GM18951 (cell line): ENCODE data around the gene CPNE4.

ENCODE experiments used
- POLR2A ChIP-seq: IDR thresholded peaks from 4 replicates; pipeline ENCODE4 v1.6.1; 2011; ENCODE audit warnings: mild to moderate bottlenecking; ENCODE audit not compliant: insufficient read length, insufficient read depth; ENCODE audit errors: extremely low read depth
- in situ Hi-C: fragments of 300-500 bp; cut with MboI; formaldehyde crosslinking; loops from one replicate; pipeline ENCODE4 v1.12.0; 2022; ENCODE audit warnings: low sequenced_read_pairs, mixed read lengths, inconsistent platforms; ENCODE audit not compliant: unreplicated experiment

Gene CPNE4

GRCh38 chr3:131811481-131811880 is 223.3 kb downstream of the CPNE4 start:
- in situ Hi-C loops = no loop called here
- no peak for TF ChIP-seq POLR2A

- no peak for TF ChIP-seq POLR2A
- in situ Hi-C loops = no loop called here
These were observed 227.0 kb downstream of the CPNE4 start for GRCh38 chr3:131807822-131808221.

- no peak for TF ChIP-seq POLR2A
- in situ Hi-C loops = no loop called here
These were observed 228.1 kb downstream of the CPNE4 start for GRCh38 chr3:131806736-131807135.

DNA sequence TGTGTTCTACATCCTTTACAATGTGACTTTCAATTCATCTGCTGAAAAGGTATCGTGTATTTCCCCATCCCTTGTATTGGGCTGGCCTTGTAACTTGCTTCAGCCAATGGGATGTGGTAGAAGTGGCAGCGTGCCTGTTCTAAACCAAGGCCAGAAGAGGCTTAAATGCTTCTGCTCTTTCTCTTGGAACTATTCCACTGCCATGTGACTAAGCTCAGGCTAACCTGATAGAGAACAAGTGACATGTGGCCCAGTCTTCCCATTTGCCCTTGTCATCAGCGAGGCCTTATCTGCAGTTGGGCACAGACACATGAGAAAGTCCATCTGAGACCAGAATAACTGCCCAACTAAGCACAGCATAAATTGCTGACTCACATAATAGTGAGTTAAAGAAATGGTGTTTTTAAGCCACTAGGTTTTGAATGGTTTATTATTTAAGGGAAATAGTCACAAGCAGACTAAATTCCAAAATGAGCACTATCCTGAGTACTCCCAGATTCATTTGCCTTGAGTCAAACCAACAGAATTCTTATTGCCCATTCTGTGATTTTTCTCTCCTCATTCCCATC is 230.2 kb downstream of the CPNE4 start:
- TF ChIP-seq POLR2A = no peak
- in situ Hi-C loops = no loop called here

- no peak for TF ChIP-seq POLR2A
- in situ Hi-C loops = no loop called here
These were observed 231.7 kb downstream of the CPNE4 start for GRCh38 chr3:131803113-131803512.

DNA sequence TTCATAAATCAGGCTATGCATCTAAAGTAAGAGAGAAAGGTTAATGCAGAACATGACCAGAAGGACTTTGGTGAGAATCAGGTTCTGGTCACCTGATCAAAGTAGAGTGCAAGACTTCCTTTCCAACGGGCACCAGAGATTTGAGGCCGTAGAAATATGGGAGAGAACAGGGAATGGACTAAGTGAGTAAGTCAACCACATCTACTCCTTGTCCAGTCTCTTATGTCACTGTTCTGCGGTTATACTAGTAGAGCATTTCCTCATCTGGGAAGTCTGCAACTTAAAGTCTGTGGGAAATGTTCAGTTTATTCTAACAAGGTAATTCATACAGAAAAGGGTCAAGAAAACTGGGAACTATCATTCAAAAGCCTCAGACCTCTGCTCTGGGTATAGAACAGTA is 232.8 kb downstream of the CPNE4 start:
- in situ Hi-C loops = no loop called here
- TF ChIP-seq POLR2A = no peak

DNA sequence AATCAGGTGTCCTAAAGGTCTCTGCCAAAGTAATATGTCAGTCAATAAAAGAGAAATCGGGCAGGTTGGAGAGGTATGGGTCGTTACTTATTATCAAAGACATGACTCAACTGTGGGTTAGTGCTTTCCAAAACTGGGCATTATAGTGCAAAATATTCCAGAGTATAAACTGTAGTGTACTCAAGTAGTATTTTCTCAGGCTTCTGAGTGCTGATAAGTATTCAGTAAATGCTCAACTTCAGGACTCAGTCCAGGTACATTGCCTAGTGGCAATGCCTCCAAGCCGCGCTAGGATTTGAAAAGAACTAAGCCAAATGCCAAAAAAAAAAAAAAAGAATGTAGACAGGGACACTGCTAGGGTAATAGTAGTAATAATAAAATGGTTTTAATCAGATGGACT is 233.2 kb downstream of the CPNE4 start:
- in situ Hi-C loops = no loop called here

DNA sequence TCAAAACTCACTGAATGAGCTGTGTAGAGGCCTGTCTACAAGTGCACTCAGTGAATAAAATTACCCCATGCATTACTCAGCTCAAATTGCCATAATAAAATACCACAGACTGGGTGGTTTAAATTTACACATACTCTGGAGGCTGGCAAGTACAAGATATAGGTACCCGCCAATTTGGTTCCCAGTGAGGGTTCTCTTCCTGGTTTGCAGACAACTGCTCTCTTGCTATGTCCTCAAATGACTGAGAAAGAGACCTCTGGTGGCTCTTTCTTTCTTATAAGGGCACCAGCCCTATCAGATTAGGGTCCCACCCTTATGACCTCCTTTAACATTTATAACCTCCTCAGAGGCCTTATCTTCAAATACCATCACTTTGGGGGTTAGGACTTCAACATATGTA is 237.0 kb downstream of the CPNE4 start:
- in situ Hi-C loops = no loop called here
- no peak for TF ChIP-seq POLR2A

More for the DNA sequence above, 233.2 kb downstream of the CPNE4 start:
- TF ChIP-seq POLR2A = no peak

GRCh38 chr3:131796558-131797198 is 238.1 kb downstream of the CPNE4 start:
- TF ChIP-seq POLR2A = no peak

GRCh38 chr3:131796111-131796510 is 238.7 kb downstream of the CPNE4 start:
- TF ChIP-seq POLR2A = no peak
- in situ Hi-C loops = no loop called here

More at GRCh38 chr3:131796558-131797198, 238.1 kb downstream of the CPNE4 start:
- in situ Hi-C loops = no loop called here

GRCh38 chr3:131795390-131796090 is 239.3 kb downstream of the CPNE4 start:
- in situ Hi-C loops = no loop called here
- TF ChIP-seq POLR2A = no peak

- in situ Hi-C loops = no loop called here
These were observed 239.9 kb downstream of the CPNE4 start for GRCh38 chr3:131794766-131795388.

GRCh38 chr3:131793870-131794269 is 240.9 kb downstream of the CPNE4 start:
- in situ Hi-C loops = no loop called here
- TF ChIP-seq POLR2A = no peak

More at GRCh38 chr3:131794766-131795388, 239.9 kb downstream of the CPNE4 start:
- no peak for TF ChIP-seq POLR2A
